Left lung (tissue), 10 donors: ENCODE data around the gene PEX26. TPM values are rescaled to one million over a fixed set of nuclear protein-coding genes. Genes with fewer than 3 reads are reported as not detected.

Experiments used
- ATAC-seq: fragments of 200-7000 bp; cut with Tn5 transposase; one replicate; pipeline ENCODE4 v1.9.1; 2020; ENCODE audit warnings: moderate library complexity
- DNase-seq, 4 donors: peaks; one replicate each; pipeline ENCODE4 v3.0.0-alpha.2; 2013 to 2020
- H3K27ac ChIP-seq, 2 donors: fragments of 200-600 bp; sonication (generic) in 1 of 2; one replicate each; pipeline versions ENCODE4 v1.5.0 to v1.8.0; 2020 to 2021
- H3K27me3 ChIP-seq, 2 donors: fragments of 200-600 bp; sonication (generic) in 1 of 2; one replicate each; pipeline versions ENCODE4 v1.5.0 to v1.8.0; 2020 to 2021
- H3K36me3 ChIP-seq, 2 donors: fragments of 200-600 bp; sonication (generic) in 1 of 2; one replicate each; pipeline versions ENCODE4 v1.5.0 to v1.8.0; 2020 to 2021
- H3K4me1 ChIP-seq, 2 donors: fragments of 200-600 bp; one replicate each; pipeline ENCODE4 v1.8.0; 2021
- H3K4me3 ChIP-seq, 2 donors: fragments of 200-600 bp; sonication (generic) in 1 of 2; one replicate each; pipeline versions ENCODE4 v1.5.0 to v1.8.0; 2020 to 2021; ENCODE audit warnings: mild to moderate bottlenecking in 1 of 2
- H3K9me3 ChIP-seq, 2 donors: fragments of 200-600 bp; sonication (generic) in 1 of 2; one replicate each; pipeline versions ENCODE4 v1.5.0 to v1.8.0; 2020 to 2021
- CTCF ChIP-seq, 2 donors: fragments of 200-600 bp; sonication (generic) in 1 of 2; IDR thresholded peaks; one replicate each; pipeline versions ENCODE4 v1.5.0 to v1.8.0; 2021; ENCODE audit warnings: antibody characterized with exemption in 2 of 2
- intact Hi-C, 2 donors: fragments of 100-400 bp; cut with DNase I; formaldehyde crosslinking; loops; one replicate each; pipeline versions ENCODE4 v1.11.2 to v1.14.2; 2022
- polyA plus RNA-seq, 6 donors: library from polyadenylated mRNA; unstranded; fragments of 120-200 nt; gene quantifications; one replicate each; pipeline ENCODE4 v1.2.1, GENCODE V29; 2013; ENCODE audit not compliant: insufficient read length in 6 of 6
- total RNA-seq, 2 donors: library from RNA; stranded (reverse); fragmentation: NEBNext Ultra II Directional; extraction: Animal tissue kit (Norgen Biotek cat#: 25700); gene quantifications; one replicate each; pipeline ENCODE4 v1.2.1, GENCODE V29; 2021
- donor health status: DM: no; HTN: yes; CAD: no.
- donor health status: DM: no; HTN: no; CAD: no.

PEX26 gene
- total and polyA plus RNA-seq, 8 donors = 21.8 to 39.4 (median 26.8) TPM

GRCh38 chr22:18091916-18092526, 14.2 kb downstream of the PEX26 start:
- Histone ChIP-seq H3K36me3 (peaks cover 4 to 46% of the 10 kb centered on the region in 2 donors), H3K27me3 (no peaks in the 10 kb centered on the region), H3K4me3 (no peak overlapping the region), H3K9me3 (no peaks in the 10 kb centered on the region), H3K27ac (peak overlapping the region; percentile 81 to 88), H3K4me1 (peaks cover 0 to 4% of the 10 kb centered on the region in 2 donors)
- intact Hi-C loops = no loop called here
- peak; percentile 72 for ATAC-seq
- TF ChIP-seq CTCF (IDR thresholded peaks at IDR 0.05) = no peak
- peak in 1 of 4 donors; percentile 23 for DNase-seq

- TF ChIP-seq CTCF (IDR thresholded peaks at IDR 0.05) = no peak
- intact Hi-C loops = no loop called here
- DNase-seq = no peak
- peaks cover 0 to 4% of the 10 kb centered on the region in 2 donors for H3K4me1 ChIP-seq
- no peak overlapping the region for H3K4me3 ChIP-seq
- no peak overlapping the region for H3K27ac ChIP-seq
- no peaks in the 10 kb centered on the region for H3K27me3 ChIP-seq
- H3K36me3 ChIP-seq = peaks cover 0 to 30% of the 10 kb centered on the region in 2 donors
- H3K9me3 ChIP-seq = no peaks in the 10 kb centered on the region
- no peak for ATAC-seq
Observed at GRCh38 chr22:18093661-18094060, 15.9 kb downstream of the PEX26 start.

- H3K27me3 ChIP-seq = no peaks in the 10 kb centered on the region
- intact Hi-C loops = no loop called here
- H3K27ac ChIP-seq = no peak overlapping the region
- no peak for TF ChIP-seq CTCF (IDR thresholded peaks at IDR 0.05)
- DNase-seq = no peak
- peaks cover 0 to 4% of the 10 kb centered on the region in 2 donors for H3K4me1 ChIP-seq
- no peaks in the 10 kb centered on the region for H3K9me3 ChIP-seq
- no peak for ATAC-seq
- H3K4me3 ChIP-seq = no peak overlapping the region
- peaks cover 0 to 18% of the 10 kb centered on the region in 2 donors for H3K36me3 ChIP-seq
Observed at GRCh38 chr22:18095101-18095805, 17.5 kb downstream of the PEX26 start.

GRCh38 chr22:18096823-18097222, 19.0 kb downstream of the PEX26 start:
- no peaks in the 10 kb centered on the region for H3K27me3 ChIP-seq
- no peaks in the 10 kb centered on the region for H3K9me3 ChIP-seq
- intact Hi-C loops = no loop called here
- no peak for DNase-seq
- ATAC-seq = no peak
- no peak overlapping the region for H3K4me3 ChIP-seq
- H3K27ac ChIP-seq = no peak overlapping the region
- no peaks in the 10 kb centered on the region for H3K4me1 ChIP-seq
- no peak for TF ChIP-seq CTCF (IDR thresholded peaks at IDR 0.05)
- peaks cover 0 to 9% of the 10 kb centered on the region in 2 donors for H3K36me3 ChIP-seq

- peaks cover 0 to 5% of the 10 kb centered on the region in 2 donors for H3K36me3 ChIP-seq
- H3K4me3 ChIP-seq = no peak overlapping the region
- ATAC-seq = no peak
- TF ChIP-seq CTCF (IDR thresholded peaks at IDR 0.05) = no peak
- DNase-seq = no peak
- H3K9me3 ChIP-seq = no peaks in the 10 kb centered on the region
- H3K27me3 ChIP-seq = no peaks in the 10 kb centered on the region
- intact Hi-C loops = no loop called here
- H3K27ac ChIP-seq = no peak overlapping the region
- H3K4me1 ChIP-seq = no peaks in the 10 kb centered on the region
Observed at GRCh38 chr22:18100781-18101180, 23.0 kb downstream of the PEX26 start.
